ENCODE data around the gene FAM13A.

Gene FAM13A

GRCh38 chr4:88771883-88772450 is 285.0 kb downstream of the FAM13A start:
- DNase-seq (ENCODE audit: low read depth), result no peak

- DNase-seq (ENCODE audit: low read depth), result no peak
Observed at GRCh38 chr4:88765729-88766128, 291.3 kb downstream of the FAM13A start.

GRCh38 chr4:88763075-88763474 is 293.9 kb downstream of the FAM13A start:
- no peak for DNase-seq (ENCODE audit: low read depth)

- no peak for DNase-seq (ENCODE audit: low read depth)
Observed at GRCh38 chr4:88761861-88762523, 295.0 kb downstream of the FAM13A start.

- DNase-seq (ENCODE audit: low read depth), result no peak
Observed at GRCh38 chr4:88761342-88761741, 295.6 kb downstream of the FAM13A start.

GRCh38 chr4:88759895-88760290 is 297.1 kb downstream of the FAM13A start:
- no peak for DNase-seq (ENCODE audit: low read depth)

- no peak for DNase-seq (ENCODE audit: low read depth)
Observed at GRCh38 chr4:88759039-88759894, 297.7 kb downstream of the FAM13A start.

GRCh38 chr4:88758264-88758663 is 298.7 kb downstream of the FAM13A start:
- DNase-seq (ENCODE audit: low read depth), result no peak

GRCh38 chr4:88757776-88758175 is 299.2 kb downstream of the FAM13A start:
- no peak for DNase-seq (ENCODE audit: low read depth)

- no peak for DNase-seq (ENCODE audit: low read depth)
Observed at GRCh38 chr4:88757067-88757466, 299.9 kb downstream of the FAM13A start.

- no peak for DNase-seq (ENCODE audit: low read depth)
Observed at GRCh38 chr4:88756149-88756548, 300.8 kb downstream of the FAM13A start.

- DNase-seq (ENCODE audit: low read depth), result no peak
Observed at GRCh38 chr4:88755454-88755853, 301.5 kb downstream of the FAM13A start.

- DNase-seq (ENCODE audit: low read depth), result no peak
Observed at GRCh38 chr4:88754796-88755195, 302.2 kb downstream of the FAM13A start.

GRCh38 chr4:88753658-88754571 is 303.1 kb downstream of the FAM13A start:
- DNase-seq (ENCODE audit: low read depth), result no peak

- no peak for DNase-seq (ENCODE audit: low read depth)
Observed at GRCh38 chr4:88752754-88753153, 304.2 kb downstream of the FAM13A start.

GRCh38 chr4:88752076-88752463 is 304.9 kb downstream of the FAM13A start:
- DNase-seq (ENCODE audit: low read depth), result no peak

- DNase-seq (ENCODE audit: low read depth), result no peak
Observed at GRCh38 chr4:88751258-88752075, 305.5 kb downstream of the FAM13A start.

GRCh38 chr4:88750369-88750768 is 306.6 kb downstream of the FAM13A start:
- no peak for DNase-seq (ENCODE audit: low read depth)

GRCh38 chr4:88747351-88747750 is 309.6 kb downstream of the FAM13A start:
- no peak for DNase-seq (ENCODE audit: low read depth)

GRCh38 chr4:88746206-88746605 is 310.8 kb downstream of the FAM13A start:
- no peak for DNase-seq (ENCODE audit: low read depth)

- no peak for DNase-seq (ENCODE audit: low read depth)
Observed at GRCh38 chr4:88745581-88746163, 311.3 kb downstream of the FAM13A start.

Measured in CMK (cell line).